Right lobe of liver (tissue), 4 donors: ENCODE data around the gene MMP17.

Experiments
- CTCF ChIP-seq, 4 donors: fragments of 200-600 bp in 3 of 4; fragments of 450-650 bp in 1 of 4; IDR thresholded peaks; one replicate each; pipeline versions ENCODE4 v1.5.1 to v1.8.0; 2016 to 2022; ENCODE audit warnings: antibody characterized with exemption in 4 of 4, mild to moderate bottlenecking in 2 of 4
- POLR2A ChIP-seq: fragments of 450-650 bp; IDR thresholded peaks from one replicate; pipeline ENCODE4 v1.6.1; 2017; ENCODE audit warnings: antibody characterized with exemption, mild to moderate bottlenecking
- donor health status: DM: no; HTN: no; CAD: no.
- donor health status: DM: no; HTN: no; CAD: no.
- donor health status: DM: no; HTN: yes; CAD: no.

- TF ChIP-seq POLR2A (no peak), CTCF (IDR thresholded peaks at IDR 0.05) (no peak)
Measured at GRCh38 chr12:131816495-131816894, 11.7 kb upstream of the MMP17 start.
